Raji (cell line): ENCODE data around the gene CACNB4.

Experiments used
- POLR2A ChIP-seq: IDR thresholded peaks from 2 replicates; pipeline ENCODE4 v1.6.1; 2011; ENCODE audit warnings: low read depth, low read length, control low read depth; ENCODE audit not compliant: insufficient read depth

CACNB4 gene

GRCh38 chr2:152098496-152099366 lies at the start of gene CACNB4:
Gene CACNB4, minus strand, starts transcription at chr2:152099044.
- 0 out of 2 replicates have a peak, but pooled peaks have one; percentile 26 for TF ChIP-seq POLR2A

- no peak for TF ChIP-seq POLR2A
These were observed 35.8 kb upstream of the CACNB4 start for GRCh38 chr2:152134488-152135280.

GRCh38 chr2:152132306-152132705 lies 33.5 kb upstream of the CACNB4 start:
- TF ChIP-seq POLR2A = no peak

- TF ChIP-seq POLR2A = no peak
These were observed 28.8 kb upstream of the CACNB4 start for GRCh38 chr2:152127628-152128027.

GRCh38 chr2:152126664-152127063 lies 27.8 kb upstream of the CACNB4 start:
- no peak for TF ChIP-seq POLR2A

GRCh38 chr2:152122161-152122560 lies 23.3 kb upstream of the CACNB4 start:
- no peak for TF ChIP-seq POLR2A

- TF ChIP-seq POLR2A = no peak
These were observed 21.6 kb upstream of the CACNB4 start for GRCh38 chr2:152120430-152120829.

GRCh38 chr2:152115952-152116351 lies 17.1 kb upstream of the CACNB4 start:
- TF ChIP-seq POLR2A = no peak

GRCh38 chr2:152114366-152114765 lies 15.5 kb upstream of the CACNB4 start:
- no peak for TF ChIP-seq POLR2A

- TF ChIP-seq POLR2A = no peak
These were observed 7.6 kb upstream of the CACNB4 start for GRCh38 chr2:152106464-152106863.

GRCh38 chr2:152103271-152103670 lies 4.4 kb upstream of the CACNB4 start:
- no peak for TF ChIP-seq POLR2A

- TF ChIP-seq POLR2A = no peak
These were observed 2.1 kb upstream of the CACNB4 start for GRCh38 chr2:152100961-152101360.

GRCh38 chr2:152099367-152100050 lies 665 bp upstream of the CACNB4 start:
- no peak for TF ChIP-seq POLR2A

GRCh38 chr2:152097801-152098495 lies 896 bp downstream of the CACNB4 start:
- no peak for TF ChIP-seq POLR2A

- no peak for TF ChIP-seq POLR2A
These were observed 1.5 kb downstream of the CACNB4 start for GRCh38 chr2:152097290-152097800.
